Measurements from ENCODE around the gene TRAF3.
"Not testable (repeated sequence)": the region's sequence is repeated elsewhere in the genome, so short reads cannot be mapped to it uniquely, and the experiment has no call there.

The TRAF3 gene

DNA sequence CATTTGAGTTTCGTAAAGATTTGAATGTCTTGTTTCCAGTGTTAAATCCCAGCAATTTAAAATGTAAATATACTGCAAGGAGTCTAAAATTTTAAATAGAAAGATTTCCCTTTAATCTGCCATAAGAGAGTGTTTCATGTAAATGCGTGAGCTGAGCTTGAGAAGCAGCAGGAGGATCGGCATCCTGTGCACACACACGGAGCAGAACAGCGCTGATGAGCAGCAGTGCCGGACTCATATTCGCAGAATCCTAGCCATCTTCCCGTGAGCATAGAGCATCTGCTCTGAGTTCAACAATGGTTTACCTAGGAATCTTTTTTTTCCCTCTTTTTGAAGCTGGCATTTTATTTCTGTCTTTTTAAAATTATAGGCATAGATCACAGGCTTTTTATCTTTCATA is 115.4 kb downstream of the TRAF3 start:
- no peak for DNase-seq (ENCODE audit: low read depth)

DNA sequence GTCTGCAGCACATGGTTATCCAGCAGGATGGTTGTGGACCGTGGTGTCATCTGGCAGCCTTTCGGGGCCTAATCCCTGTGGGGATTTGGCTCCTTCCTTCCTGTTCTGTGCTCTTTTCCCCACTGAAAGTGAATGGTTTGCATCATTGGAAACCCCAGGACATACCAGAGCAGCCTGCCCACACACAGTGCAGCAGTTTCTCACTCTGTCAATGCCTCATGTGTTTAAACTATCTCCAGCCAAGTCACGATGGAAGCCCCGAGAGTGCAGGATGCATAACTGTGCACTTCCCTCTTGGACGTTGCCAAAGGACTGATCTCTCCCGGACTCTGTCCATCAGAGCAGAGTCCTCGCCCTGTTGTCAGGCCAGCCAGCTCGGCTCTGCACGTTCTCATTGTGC is 116.2 kb downstream of the TRAF3 start:
- DNase-seq (ENCODE audit: low read depth), result no peak

DNA sequence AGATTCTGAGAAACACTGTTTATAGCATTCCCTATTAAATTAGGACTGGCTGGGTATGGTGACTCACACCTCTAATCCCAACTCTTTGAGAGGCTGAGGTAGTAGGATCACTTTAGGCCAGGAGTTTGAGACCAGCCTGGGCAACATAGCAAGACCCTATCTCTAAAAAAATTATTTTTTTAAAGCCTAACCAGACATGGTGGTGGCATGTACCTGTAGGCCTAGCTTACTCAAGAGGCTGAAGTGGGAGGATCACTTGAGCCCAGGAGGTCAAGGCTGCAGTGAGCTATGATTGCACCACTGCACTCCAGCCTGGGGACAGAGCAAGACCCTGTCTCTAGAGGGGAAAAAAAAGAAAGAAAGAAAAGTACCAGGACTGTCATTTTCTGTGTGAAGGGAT is 119.5 kb downstream of the TRAF3 start:
- not testable (repeated sequence) for DNase-seq (ENCODE audit: low read depth)

DNA sequence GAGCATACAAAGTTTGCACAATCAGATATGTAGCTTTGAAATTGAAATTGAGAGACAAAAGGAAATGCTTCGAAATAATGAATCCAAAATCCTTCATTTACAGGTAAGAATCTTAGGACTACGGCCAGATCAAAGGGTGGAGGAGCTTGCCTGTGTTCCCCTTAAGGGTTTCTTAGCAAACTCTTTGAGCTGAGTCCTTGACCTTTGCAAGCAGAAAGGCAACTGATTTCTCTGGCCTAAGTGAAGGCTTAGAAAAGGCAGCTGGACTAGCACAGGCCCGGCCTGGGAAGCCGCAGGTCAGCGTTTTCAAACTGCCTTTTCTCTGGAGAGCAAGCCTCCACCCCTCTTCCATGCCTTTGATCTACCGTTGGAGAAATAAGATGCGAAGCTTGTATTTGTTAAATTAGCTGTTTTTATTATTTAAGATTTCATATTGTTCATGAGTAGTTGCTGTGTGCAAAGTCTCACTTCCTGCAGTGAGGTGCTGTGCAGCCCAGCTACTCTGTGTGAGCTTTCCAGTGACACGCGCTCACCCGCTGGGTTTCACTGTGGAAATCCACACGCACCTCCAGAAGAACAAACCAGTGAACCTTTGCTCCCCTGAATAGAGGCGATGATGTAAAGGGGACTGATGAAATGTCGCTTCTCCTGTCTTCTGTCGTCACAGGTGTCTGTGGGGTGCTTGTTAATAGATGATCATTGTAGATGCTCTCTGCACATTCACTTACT is 120.2 kb downstream of the TRAF3 start:
- DNase-seq (ENCODE audit: low read depth), result no peak

DNA sequence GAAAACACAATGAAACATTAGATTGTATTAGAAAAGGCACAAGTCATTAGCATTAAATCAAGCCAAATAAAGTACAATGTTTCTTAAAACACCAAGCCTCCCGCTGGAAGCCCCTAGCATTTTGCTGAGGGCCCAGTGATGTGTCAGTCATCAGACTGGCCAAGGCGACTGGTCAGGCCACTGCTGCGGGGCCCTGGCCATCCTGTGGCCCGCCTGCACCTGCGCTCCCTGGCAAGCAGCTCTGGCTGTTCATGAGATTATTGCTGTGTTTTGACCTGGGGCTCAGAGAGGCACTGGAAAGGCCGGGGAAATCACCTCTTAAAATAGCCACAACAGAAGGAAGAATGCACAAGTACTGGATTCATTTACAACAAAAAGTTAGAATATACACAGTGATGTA is 121.0 kb downstream of the TRAF3 start:
- no peak for DNase-seq (ENCODE audit: low read depth)

DNA sequence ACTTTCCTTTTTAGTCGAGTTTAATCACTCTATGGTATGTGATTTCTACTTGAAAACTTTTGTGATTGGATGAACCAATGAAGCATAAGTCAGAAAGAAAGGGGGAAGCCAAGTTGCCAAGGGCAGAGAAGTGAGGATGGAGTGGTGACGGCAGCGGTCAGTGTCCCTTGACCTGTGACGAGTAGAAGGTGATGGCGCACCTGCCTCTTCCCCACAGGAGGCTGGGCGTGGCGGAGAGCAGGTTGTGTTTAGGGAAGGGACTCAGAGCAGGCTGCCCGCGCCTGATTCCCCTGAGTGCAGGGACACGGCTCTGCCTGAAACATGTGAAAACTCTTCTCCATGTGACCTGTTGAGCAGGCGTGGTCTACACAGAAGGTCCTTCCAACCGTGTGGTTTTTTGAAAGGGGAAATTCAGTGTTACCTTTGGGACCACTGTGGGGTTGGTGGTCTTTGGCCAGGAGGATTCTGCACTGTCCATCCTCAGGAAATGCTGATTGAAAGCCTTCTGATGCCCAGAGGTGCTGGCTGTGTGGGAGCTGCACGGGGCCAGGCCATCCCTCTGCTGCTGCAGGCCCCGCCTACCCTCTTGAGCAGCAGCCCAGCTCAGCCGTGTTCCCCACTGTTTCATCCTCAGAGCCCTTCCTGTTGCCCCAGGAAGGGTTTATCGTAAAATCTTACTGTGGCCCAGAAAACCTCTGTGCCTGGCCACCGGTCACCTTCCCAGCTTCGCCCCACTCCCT is 121.7 kb downstream of the TRAF3 start:
- DNase-seq (ENCODE audit: low read depth), result no peak

DNA sequence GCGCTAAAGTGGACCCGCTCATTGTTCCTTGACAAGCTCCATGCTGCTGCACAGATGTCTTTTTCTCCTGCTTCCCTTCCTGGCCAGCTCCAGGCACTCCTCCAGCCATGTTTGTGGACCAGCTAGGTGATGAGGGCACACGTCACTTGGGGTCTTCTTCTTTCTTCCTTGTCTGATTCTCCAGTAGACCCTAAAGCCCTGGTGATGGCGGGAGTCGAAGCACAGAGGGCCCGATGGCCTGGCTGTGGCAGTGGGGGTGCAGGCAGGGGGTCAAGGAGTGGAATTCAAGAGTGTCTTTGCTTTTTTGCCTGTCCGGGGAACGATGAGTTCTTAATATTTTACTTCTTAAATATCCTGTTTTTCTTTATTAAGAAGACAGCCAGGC is 122.3 kb downstream of the TRAF3 start:
- no peak for DNase-seq (ENCODE audit: low read depth)

DNA sequence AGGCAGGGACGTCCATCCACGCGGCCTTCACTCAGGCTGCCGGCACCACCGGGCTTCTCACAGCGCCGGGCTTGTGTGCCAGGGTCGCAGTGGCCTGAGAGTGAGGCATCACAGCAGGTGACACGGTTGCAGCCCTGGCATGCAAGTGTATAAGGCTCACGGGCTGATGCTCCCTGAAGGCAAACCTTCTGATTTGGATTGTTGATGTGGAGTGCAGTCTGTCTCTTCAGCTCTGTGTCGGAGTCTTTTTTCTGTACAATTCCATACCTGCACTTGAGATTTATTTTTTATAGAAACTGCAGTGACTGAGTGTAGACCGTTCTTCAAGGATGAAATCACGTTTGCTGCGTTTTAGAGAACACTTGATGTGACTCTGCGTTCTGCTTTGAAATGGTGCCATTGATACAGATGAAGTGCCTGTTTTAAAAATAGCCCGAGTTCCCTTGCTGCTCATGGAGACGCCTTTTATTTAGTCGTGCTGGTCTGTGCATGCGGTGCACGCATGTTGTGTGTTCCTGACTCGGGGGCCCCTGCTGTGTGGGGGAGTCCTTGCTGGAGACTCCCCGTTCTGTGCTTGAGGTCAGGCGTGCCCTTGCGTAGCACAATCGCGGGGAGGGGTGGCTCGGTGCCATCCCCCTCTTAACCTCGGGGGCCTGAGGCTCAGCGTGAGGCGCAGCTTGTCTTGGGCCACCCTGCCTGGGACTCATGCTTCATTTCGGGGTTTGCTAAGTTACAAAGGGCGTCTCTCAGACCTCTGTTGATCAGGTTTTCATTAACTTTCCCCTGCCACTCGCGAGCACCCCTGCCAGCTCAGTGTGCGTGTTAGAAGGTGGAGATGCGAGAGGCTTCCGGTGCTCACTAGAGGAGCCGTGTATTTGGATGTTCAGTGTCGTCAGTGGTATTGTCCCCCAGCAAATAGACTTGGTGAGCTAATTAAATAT is 123.7 kb downstream of the TRAF3 start:
- no peak for DNase-seq (ENCODE audit: low read depth)

DNA sequence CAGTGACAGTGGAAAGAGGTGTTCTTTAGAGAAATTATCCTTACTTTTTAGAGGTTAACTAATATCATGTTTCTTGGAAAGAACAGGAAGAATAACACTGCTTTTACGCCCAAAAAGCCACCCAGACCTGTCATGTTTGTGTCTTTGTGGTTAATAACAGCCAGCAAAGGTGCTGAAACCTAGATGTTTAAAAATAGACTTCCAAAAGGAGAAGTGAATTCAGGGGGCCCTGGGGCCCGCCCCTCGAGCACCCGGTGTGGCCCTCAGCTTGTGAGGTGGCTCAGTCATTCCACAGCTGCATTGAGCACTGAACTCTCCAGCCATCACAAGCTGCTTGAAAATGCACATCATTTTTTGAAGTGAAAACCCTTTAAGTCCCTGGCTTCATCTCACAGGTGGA is 124.4 kb downstream of the TRAF3 start:
- no peak for DNase-seq (ENCODE audit: low read depth)

DNA sequence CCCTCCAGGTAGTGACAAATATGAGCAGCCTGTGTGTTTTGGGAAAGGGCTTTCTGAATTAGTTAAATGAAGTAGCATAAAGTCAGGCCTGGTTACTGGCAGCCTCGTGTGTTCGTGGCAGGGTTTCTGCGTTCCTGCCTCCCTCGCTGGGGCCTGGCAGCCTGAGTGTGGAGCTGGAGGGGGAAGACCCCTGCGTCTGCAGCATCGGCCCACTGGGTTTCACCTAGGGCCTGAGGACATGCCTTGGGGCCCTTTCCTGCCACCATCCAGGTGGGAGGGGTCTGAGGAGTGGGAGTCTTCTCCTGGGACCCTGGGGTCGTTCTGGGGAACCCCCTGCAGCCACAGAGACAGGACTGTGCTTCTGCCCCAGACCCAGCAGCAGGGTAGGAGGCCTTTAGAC is 124.8 kb downstream of the TRAF3 start:
- no peak for DNase-seq (ENCODE audit: low read depth)

DNA sequence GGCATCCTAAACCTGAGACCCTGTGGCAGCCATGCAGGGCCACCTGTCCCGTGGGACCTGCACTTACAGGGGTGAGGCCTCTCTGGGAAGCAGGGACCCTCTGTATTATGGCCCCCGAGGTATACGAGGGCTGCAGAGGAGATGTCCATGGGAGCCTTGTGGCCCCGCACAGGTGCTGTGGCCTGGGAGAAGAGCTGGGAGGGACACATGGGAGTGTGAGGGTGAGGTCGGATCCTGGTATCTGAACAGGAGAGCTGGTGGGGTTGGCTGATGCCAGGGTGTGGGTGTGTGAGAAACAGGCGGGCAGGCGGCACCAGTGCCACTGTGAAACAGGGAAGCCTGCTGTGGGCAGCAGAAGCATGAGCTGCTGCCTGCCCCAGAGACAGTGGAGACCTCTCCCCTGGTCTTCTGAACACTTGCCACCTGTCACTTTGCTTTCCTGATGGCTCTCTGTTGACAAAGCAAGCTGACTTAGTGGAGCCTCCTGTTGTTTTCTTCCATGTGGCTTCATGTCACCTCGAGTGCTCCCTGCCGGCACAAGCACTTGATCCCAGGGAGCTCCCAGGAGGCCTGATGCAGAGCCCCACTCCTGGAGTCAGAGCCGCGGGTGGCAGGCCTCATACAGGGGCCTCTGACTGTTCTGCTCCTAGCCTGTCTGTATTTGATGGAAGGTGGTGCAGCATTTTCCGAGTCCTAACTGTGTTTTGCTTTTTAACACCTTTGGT is 125.4 kb downstream of the TRAF3 start:
- no peak for DNase-seq (ENCODE audit: low read depth)

DNA sequence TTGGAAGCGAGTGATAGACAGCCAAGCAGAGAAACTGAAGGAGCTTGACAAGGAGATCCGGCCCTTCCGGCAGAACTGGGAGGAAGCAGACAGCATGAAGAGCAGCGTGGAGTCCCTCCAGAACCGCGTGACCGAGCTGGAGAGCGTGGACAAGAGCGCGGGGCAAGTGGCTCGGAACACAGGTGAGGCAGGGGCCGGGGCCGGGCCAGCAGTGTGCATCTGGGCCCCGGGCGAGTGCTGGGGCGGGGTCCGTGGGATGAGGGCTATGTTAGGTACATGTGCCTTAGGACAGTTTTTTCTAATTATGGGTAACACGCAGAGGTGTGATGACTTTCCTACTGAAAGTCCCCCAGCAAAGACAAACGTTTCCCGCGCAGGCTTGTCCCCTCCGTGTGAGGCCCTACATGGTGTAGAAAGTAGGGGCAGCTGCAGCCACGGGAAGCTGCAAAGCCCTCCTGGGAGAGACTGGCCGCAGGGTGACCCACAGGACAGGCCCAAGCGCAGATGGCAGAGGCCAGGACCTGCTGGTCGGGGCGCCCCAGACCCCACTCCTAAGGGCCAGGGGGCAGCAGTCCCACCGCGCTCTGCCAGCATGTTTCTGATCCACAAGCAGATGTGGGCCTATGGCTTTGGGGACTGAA is 126.1 kb downstream of the TRAF3 start:
- no peak for DNase-seq (ENCODE audit: low read depth)

DNA sequence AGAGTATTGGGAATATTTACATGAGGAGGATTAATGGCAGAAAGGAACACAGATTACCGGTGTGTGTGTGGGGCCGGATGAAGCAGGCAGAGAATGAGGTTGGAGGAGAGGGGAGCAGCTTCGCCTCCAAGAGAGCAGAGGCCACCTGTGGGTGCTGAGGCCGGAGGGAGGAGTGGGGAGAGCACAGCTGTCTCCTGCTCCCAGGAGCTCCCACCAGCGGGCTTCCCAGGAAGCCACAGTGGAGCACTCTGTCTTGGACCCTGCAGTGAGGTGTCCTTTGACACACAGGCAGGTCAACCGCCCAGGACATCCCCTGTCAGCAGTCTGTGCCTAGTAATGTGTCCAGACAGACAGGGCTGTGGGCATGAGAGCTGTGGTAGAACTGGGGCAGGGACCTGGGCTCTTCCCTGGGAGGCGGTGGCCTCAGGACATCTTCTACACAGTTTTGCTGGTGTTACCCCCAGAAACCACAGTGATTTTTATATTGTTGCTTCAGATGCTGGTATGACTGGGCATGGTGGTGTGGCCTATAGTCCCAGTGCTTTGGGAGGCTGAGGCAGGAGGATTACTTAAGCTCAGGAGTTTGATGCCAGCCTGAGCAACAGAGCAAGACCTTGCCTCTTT is 126.8 kb downstream of the TRAF3 start:
- DNase-seq (ENCODE audit: low read depth), result no peak

DNA sequence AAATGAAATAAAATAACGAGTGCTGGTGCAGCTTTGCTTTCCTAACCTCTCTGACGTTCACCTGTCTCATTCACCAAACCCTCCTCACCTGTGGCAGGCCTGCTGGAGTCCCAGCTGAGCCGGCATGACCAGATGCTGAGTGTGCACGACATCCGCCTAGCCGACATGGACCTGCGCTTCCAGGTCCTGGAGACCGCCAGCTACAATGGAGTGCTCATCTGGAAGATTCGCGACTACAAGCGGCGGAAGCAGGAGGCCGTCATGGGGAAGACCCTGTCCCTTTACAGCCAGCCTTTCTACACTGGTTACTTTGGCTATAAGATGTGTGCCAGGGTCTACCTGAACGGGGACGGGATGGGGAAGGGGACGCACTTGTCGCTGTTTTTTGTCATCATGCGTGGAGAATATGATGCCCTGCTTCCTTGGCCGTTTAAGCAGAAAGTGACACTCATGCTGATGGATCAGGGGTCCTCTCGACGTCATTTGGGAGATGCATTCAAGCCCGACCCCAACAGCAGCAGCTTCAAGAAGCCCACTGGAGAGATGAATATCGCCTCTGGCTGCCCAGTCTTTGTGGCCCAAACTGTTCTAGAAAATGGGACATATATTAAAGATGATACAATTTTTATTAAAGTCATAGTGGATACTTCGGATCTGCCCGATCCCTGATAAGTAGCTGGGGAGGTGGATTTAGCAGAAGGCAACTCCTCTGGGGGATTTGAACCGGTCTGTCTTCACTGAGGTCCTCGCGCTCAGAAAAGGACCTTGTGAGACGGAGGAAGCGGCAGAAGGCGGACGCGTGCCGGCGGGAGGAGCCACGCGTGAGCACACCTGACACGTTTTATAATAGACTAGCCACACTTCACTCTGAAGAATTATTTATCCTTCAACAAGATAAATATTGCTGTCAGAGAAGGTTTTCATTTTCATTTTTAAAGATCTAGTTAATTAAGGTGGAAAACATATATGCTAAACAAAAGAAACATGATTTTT is 128.2 kb downstream of the TRAF3 start:
- DNase-seq (ENCODE audit: low read depth), result no peak

DNA sequence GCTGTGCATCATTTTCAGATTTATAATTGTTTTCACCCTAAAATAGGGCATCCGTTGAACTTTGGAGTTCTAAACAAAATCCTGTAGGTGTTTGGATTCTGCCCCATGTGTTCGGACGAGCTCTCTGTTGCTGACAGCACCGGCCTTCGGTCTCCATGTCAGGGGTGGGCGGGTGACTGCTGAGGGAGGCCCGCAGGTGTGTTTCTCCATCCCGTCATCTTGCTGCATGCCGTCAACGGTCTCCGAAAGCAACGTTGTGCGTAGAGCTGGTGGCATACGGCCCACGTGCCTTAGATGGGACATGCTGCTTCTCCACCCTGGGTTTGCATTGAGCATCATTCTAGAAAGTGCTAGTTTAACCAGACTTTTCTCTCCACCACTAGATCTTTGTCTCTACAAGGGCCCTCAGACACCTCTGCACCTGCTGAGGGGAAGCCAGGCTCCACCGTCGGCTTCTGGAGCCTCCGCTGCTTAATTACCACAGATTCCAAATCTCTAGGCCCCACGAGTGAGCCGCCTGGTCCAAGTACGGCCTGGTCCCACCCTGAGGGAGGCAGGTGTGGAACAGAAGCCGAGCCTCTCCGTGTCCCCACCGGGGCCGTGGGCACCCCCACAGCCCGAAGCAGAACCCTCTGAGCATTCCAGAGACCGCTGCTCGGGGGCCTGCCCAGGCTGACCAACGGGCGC is 129.5 kb downstream of the TRAF3 start:
- no peak for DNase-seq (ENCODE audit: low read depth)

DNA sequence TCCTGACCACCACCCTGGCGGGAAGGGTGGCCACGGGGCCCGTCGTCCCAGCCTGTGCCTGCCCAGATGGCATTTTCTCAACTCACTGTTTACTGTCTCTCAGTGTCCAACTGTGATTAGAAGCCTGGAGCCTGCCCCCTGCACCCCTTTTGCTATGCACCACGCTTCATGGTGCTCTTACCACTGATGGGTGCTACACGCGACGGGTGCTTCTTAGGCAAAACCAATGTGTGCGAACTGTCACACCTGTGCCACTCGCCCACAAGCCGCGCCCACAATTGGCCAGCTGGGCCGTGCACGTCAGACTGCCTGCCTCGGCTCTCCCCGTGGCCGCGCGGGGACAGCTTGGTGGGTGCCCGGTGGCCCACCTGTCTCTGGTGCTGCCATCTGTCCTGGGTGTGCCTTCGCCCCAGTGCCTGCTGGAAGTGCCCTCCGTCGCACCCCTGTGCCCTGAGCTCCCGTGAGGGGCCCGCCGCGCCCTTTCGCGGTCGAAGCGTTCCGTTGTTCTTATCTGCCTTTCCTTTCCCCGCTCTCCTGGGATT is 130.1 kb downstream of the TRAF3 start:
- DNase-seq (ENCODE audit: low read depth), result no peak

DNA sequence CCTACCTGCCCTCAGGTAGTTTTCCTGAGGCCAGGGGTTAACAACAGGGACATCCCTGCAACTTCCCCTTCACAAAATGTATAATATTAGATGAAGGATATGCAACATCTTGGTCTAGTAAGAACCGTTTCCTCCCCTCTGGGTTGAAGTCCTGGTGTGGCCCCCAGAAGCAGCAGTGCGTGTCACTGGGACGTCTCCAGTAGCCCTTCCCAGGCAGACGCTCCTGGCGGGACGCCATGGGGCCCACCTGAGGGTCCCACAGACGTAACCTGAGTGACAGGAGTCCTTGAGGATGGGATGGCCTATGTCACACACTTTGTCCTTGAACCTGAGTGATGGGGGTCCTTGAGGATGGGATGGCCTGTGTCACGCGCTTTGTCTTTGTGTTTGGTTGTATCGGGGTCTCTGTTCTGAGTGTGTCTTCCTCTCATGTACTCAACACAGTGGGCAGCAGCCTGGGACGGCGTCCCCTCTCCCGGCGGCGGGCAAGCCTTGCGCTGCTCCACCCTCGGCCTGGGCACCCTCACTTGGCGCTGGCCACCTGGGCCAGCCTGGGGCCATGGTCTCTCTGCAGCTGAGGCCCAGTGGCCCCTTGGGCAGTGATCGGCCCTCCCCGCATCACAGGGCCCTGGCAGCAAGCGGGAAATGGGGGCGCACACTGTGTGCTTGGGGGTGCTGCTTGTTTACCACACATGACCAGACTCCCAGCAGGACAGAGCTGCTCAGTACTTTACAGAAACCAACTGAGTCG is 130.9 kb downstream of the TRAF3 start:
- DNase-seq (ENCODE audit: low read depth), result no peak

DNA sequence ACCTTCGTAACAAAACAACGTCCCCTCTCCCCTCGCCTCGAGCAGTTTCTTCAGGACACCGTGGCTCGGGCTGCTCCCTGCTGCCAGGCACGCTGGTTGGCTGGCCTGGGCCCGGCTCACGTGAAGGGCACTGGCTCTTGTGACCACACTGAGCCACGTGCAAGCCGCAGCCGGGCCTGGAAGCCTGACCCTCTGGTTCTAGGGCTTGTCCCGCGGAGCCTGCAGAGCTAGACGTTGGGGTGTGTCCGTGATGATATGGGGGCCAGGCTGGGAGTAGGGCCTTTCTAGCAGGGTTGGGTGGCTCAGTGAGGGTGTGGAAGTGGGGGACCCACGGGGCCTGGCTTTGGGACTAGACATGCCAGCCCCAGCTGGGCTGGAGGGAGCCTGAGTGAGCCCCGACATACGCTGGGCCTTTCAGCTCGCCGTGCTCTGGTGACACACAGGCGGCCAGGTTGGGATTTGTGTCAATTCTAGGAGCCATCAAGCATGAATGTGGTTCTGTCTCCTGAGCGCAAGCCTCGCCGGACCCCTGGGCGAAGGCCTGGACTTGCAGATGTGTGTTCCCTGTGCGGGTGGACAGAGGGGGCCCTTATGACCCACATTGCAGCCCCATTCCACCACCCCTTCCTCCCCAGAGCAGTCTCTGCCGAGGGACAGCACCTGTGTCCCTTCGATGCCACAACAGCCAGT is 131.7 kb downstream of the TRAF3 start:
- DNase-seq (ENCODE audit: low read depth), result no peak

All from T-helper 22 cell (primary cell).